OCI-LY7 (cell line): Measurements from ENCODE around the gene CIAPIN1.

Source experiments
- EZH2phosphoT487 ChIP-seq: fragments of 200-600 bp; sonication (generic); IDR thresholded peaks from 2 replicates; pipeline ENCODE4 v1.6.1; 2018; ENCODE audit warnings: low read depth, borderline replicate concordance, mild to moderate bottlenecking, mixed run types, antibody characterized with exemption, low read length, moderate library complexity, mixed read lengths
- TF ChIP-seq, protein P1 (sequence below): fragments of 200-600 bp; sonication (generic); conservative IDR thresholded peaks from 2 replicates; pipeline ENCODE4 v1.5.1; 2014; ENCODE audit warnings: mild to moderate bottlenecking, antibody characterized with exemption, low read length, moderate library complexity, mixed read lengths

DNA sequence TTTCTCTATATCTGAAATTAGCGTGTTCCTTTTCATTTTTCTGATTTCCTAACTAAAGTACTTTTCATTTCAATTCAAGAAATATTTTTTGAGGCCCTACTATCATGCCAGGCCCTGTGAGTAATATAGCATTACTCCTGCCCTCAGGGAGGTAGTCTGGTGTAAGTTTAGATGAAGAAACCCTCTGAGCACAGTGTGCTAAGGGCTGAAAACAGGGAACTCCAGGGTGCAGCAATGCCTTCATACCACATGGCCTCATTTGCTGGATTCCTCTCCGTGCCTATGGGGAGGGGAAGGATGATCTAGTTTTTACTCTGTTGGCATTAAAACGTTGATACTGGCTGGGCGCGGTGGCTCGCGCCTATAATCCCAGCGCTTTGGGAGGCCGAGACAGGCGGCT is 4.8 kb upstream of the CIAPIN1 start:
- TF ChIP-seq, protein P1, sequence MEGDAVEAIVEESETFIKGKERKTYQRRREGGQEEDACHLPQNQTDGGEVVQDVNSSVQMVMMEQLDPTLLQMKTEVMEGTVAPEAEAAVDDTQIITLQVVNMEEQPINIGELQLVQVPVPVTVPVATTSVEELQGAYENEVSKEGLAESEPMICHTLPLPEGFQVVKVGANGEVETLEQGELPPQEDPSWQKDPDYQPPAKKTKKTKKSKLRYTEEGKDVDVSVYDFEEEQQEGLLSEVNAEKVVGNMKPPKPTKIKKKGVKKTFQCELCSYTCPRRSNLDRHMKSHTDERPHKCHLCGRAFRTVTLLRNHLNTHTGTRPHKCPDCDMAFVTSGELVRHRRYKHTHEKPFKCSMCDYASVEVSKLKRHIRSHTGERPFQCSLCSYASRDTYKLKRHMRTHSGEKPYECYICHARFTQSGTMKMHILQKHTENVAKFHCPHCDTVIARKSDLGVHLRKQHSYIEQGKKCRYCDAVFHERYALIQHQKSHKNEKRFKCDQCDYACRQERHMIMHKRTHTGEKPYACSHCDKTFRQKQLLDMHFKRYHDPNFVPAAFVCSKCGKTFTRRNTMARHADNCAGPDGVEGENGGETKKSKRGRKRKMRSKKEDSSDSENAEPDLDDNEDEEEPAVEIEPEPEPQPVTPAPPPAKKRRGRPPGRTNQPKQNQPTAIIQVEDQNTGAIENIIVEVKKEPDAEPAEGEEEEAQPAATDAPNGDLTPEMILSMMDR: no peak
- TF ChIP-seq EZH2phosphoT487: no peak
